ENCODE data around the gene METRN.

METRN gene

DNA sequence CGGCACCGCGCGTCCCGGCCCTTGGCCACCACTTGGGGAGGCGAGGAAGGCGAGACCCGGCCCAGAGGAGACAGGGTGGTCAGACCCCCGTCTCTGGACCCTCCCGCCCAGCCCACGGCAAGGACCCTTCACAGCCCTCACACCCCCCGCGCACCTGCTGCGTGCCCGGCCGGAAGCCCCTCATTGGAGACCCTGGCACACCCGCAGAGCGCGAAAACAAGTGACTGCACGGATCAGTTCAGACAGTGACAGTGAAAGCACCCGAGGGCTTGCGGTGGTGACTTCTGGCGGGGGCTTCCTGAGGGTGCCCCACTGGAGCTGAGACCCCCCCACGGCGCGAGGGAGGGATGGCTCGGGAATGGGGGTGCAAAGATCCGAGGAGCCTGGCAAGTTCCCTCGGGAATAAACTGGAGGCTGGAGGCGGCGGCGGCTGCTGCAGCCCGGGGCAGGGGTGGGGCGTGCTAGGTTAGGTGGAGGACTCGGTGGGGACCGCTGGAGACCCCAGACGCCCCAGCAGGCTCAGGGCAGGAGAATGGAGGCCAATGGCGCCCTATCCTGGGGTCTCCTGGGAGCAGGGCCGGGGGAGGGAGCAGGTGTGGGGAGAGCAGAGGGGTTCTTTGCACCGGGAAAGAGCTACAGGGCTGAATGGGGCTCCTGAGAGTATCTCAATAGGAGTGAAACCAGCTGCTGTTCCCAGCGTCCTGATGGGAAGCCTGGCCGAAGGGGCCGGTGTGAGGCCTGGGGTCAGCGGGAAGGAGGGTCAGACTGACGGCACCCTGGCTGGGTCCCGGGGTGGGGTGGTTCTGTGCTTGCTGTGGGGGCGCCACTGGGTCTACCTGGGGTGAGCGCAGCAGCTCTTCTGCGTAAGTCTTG lies 8.5 kb upstream of the METRN start:
- no peak for DNase-seq
- in situ Hi-C loops (cut with MboI; ENCODE audit: low pct_unique_long_range_greater_than_20kb, low sequenced_read_pairs), result no loop called here

DNA sequence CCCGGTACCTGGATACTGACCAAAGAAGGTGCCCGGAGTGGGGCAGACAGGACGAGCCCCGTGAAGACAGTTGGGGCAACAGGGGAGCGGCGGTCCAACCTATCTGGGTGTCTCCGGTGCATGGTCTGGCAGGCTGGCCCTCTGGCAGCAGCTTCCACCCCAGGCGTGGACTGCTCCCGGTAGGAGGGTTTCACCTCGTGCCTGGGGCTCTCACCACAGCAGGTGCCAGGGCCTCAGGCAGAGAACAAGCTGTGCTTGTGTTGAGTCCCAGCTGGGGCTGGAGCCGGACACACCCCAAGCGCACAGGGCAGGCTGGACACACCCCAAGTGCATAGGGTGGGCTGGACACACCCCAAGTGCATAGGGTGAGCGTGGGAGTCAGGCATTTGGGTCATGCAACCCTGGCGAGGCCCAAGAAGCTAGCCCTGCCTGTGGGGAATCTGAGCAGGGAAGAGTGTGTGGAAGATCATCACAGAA lies 7.8 kb upstream of the METRN start:
- in situ Hi-C loops (cut with MboI; ENCODE audit: low pct_unique_long_range_greater_than_20kb, low sequenced_read_pairs), result no loop called here
- DNase-seq, result no peak

DNA sequence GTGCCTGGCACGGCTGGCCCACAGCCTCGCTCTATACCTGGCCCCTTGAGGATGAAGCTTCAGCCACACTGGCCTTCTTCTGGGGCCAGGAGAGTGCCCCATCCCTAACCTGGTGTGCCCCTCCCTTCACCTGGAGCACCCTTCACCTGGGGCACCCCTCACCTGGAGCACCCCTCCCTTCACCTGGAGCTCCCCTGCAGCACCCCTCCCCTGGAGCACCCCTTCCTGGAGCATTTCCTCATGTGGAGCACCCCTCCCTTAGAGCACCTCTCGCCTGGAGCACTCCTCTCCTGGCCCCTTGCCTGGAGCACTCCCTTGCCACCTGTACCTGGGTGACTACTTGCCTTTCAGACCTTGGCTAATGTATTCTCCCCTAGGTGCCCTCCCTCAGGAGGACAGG lies 6.9 kb upstream of the METRN start:
- DNase-seq, result no peak
- in situ Hi-C loops (cut with MboI; ENCODE audit: low pct_unique_long_range_greater_than_20kb, low sequenced_read_pairs), result no loop called here

DNA sequence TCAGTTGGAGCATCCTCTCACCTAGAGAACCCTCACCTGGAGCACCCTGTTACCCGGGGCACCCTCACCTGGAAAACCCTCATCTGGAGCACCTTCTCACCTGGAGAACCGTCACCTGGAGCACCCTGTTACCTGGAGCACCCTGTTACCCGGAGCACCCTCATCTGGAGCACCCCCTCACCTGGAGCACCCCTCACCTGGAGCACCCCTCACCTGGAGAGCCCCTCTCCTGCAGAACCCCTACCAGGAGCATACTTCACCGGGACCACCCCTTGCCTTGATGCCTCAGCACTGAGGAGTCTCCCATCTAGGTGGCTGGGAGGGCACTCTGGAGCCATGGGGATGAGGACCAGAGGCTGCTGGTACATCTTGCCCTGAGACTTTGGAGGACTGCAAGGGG lies 6.0 kb upstream of the METRN start:
- in situ Hi-C loops (cut with MboI; ENCODE audit: low pct_unique_long_range_greater_than_20kb, low sequenced_read_pairs), result no loop called here
- no peak for DNase-seq

DNA sequence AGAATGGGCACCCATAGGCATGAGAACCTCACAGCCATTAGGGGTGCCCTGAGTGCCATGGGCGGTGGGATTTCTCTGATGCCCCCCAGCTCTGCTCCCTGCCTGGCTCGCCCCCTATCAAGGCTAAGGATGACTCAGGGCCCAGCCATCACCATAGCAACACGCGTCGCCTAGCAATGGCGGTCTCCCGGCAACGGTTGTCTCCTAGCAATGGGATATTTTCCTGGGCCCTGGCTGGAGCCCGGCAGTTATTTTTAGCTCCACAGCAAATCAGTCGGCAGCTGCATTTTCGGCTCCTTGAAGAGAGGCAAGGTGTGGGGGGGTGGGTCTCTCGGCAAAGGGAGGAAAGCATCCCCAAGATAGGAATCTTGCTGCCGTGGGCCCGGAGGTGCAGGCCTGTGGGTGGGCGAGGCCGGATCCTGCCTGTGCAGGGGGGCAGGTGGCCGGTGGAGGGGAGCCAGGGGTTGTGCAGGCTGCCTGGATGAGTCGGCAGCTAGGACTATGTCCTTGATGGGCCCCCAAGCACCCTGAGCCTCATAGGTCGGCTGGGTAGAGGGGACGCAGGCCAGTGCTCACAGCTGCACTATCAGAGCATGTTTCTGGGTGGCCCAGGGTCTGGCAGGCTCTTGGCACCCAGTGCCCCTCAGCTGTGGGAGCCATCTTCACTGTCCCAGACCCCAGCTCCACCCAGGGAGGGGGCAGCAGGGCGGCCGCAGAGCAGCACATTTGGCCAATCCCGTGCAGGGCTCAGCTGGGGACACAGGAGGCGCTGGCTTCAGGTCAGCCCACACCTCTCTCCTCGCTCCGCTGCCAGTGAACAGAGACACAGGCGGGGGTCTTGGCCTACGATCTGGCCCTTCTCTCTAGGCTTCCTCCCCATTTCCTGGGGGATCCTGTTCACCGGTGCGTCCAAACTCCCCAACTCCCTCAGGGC lies 5.1 kb upstream of the METRN start:
- peak; percentile 65 for DNase-seq
- in situ Hi-C loops (cut with MboI; ENCODE audit: low pct_unique_long_range_greater_than_20kb, low sequenced_read_pairs), result loop anchor here (10.0 kb wide), 1 partner anchor 75 kb away; the partner anchor contains the start of genes CHTF18 and RPUSD1

DNA sequence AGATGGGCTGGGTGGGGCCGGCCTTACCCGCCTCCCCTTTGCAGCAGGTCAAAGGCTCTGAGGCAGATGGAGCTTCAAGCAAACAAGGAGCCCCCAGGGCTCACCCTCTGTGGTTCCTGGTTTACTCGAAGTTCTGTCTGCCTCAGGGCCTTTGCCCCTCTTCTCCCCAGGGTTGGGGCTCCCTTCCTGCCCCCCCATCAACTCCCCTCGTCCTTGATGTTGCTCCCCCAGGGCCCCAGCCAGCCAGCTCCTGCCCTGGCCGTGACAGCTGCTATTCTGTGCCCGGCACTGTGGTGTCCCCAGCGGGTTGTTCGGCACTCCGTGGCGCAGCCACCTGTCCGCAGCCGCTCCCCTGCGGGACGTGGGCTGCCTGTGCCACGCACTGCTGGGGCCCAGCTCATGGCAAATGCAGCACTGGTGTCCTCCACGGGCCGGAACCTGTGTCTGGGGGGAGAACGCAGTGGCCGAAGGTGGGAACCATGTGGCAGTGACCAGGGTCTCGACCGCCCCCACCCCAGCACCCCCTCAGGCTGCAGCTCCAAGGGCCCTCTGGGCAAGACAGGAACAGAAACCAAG lies 4.3 kb upstream of the METRN start:
- no peak for DNase-seq
- in situ Hi-C loops (cut with MboI; ENCODE audit: low pct_unique_long_range_greater_than_20kb, low sequenced_read_pairs), result loop anchor here (10.0 kb wide), 1 partner anchor 74 kb away; the partner anchor contains the start of genes CHTF18 and RPUSD1

DNA sequence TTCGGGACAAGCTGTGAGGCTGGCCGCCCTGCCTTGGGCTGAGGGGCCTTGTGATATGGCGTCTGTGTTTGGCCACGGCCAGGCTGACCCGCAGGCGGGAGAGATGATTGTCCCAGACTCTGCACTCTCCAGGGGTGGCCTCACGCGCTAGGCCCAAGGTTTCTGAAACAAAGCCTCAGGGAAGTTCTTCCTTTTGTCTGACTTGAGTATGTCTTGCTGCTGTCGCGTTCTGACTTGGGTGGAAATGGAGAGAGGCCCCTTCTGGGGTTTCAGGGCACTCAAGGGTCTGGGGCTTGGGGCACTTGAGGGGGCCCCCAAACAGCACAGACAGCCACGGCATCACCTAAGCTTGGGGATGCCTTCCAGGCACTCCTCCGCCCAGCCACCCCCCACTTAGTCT lies 3.8 kb upstream of the METRN start:
- in situ Hi-C loops (cut with MboI; ENCODE audit: low pct_unique_long_range_greater_than_20kb, low sequenced_read_pairs), result loop anchor here (10.0 kb wide), 1 partner anchor 74 kb away; the partner anchor contains the start of genes CHTF18 and RPUSD1
- DNase-seq, result no peak

DNA sequence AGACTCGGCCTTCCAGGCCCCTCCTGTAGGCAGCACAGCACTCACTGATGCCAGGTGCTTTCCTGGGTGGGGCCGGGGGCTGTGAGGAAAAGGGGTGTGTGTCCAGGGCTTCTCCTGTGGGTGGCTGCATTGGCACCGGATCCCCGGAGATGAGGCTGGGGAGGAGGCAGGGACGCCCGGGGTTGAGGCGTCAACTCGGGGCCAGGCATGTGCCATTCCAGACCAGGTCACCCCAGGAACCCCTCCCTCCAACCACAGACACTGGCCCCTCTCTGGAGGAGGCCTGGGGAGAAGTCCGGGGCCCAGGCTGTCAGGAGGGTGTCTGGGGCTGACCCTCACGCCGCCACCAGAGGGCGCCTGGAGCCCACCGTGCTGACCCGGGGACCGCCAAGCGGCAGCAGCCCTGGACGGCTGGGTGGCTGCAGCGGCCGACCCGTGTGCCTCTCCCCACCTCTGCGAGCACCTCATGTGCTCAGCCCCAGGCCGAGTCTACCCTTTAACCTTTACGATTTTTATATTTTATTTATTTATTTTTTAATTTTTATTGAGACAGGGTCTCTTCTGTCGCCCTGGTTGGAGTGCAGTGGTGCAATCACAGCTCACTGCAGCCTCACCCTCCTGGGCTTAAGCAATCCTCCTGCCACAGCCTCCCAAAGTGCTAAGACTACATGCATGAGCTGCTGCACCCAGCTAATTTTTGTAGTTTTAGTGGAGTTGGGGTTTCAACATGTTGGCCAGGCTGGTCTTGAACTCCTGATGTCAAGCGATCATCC lies 3.2 kb upstream of the METRN start:
- in situ Hi-C loops (cut with MboI; ENCODE audit: low pct_unique_long_range_greater_than_20kb, low sequenced_read_pairs), result loop anchor here (10.0 kb wide), 1 partner anchor 73 kb away; the partner anchor contains the start of genes CHTF18 and RPUSD1

DNA sequence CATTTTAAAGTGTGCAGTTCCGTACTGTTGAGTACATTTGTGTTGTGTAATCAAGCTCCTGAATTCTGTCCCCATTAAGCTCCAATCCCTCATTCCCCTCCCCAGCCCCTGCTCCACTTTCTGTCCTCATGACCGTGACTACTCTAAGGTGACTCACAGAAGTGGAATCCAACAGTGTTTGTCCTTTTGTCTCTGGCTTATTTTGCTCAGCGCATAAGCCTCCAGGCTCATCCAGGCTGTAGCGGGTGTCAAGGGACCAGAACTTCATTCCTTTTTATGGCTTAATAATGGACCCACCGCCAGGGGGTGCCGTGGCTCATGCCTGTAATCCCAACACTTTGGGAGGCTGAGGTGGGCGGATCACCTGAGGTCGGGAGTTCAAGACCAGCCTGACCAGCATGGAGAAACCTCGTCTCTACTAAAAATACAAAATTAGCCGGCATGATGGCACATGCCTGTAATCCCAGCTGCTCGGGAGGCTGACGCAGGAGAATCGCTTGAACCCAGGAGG lies 2.1 kb upstream of the METRN start:
- DNase-seq, result peak; percentile 80
- in situ Hi-C loops (cut with MboI; ENCODE audit: low pct_unique_long_range_greater_than_20kb, low sequenced_read_pairs), result loop anchor here (10.0 kb wide), 1 partner anchor 72 kb away; the partner anchor contains the start of genes CHTF18 and RPUSD1

More for the DNA sequence above, 3.2 kb upstream of the METRN start:
- peak; percentile 79 for DNase-seq

DNA sequence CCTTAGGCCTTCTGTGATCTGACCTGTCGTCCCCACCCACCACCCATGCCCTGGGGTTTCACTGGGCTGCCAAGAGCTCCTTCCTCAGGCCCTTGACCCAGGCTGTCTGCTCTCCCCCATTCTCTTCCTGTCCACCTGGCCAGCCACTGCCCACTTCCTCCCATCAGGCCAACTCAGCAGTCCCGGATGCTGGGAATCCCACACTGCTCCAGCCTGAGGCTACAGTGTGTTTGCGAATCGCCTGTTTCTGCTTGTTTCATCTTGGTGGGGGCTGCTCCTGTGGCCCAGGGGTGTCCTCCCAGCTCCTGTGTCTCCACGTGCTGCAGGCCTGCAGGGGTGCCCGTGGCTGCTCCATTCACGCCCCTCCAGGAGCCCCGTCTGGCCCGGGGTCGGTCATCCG lies 839 bp upstream of the METRN start:
- DNase-seq, result no peak
- in situ Hi-C loops (cut with MboI; ENCODE audit: low pct_unique_long_range_greater_than_20kb, low sequenced_read_pairs), result loop anchor here (10.0 kb wide), 1 partner anchor 71 kb away; the partner anchor contains the start of genes CHTF18 and RPUSD1

DNA sequence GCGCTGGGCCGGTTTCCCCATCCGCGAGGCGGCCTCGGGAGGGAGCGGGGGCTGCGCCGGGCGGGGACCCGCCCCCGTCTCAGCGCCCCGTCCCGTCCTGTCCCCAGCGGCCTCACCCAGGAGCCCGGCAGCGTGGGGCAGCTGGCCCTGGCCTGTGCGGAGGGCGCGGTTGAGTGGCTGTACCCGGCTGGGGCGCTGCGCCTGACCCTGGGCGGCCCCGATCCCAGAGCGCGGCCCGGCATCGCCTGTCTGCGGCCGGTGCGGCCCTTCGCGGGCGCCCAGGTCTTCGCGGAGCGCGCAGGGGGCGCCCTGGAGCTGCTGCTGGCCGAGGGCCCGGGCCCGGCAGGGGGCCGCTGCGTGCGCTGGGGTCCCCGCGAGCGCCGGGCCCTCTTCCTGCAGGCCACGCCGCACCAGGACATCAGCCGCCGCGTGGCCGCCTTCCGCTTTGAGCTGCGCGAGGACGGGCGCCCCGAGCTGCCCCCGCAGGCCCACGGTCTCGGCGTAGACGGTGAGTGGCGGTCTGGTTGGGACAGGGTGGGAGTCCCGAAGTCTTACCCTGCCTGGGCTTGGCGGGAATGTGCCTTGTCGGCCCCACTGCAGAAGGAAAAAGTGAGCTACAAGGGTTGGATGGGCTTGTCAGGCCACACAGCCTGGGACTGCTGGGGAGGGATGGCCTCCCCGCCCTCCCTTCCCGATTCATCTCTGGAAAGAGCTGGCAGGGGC lies 720 bp downstream of the METRN start:
- DNase-seq, result peak; percentile 52
- in situ Hi-C loops (cut with MboI; ENCODE audit: low pct_unique_long_range_greater_than_20kb, low sequenced_read_pairs), result loop anchor here (10.0 kb wide), 1 partner anchor 69 kb away; the partner anchor contains the start of genes CHTF18 and RPUSD1

DNA sequence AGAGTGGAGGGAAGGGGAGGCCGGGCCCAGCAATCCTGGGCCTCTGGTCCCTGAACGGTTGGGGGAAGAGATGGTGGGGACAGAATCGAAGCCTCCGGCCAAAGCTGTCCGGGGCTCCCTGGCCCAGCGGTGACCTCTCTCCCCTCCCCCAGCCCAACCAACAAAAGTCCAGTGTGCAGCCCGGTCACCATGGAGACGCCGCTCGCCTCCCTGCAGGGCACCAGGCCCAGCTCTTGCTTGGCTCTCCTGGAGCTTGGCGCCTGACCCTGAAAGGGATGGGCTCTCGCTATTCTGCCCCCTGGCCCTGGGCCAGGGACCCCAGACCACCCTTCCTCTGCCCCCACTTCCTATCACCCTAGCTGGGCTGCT lies 1.3 kb downstream of the METRN start:
- in situ Hi-C loops (cut with MboI; ENCODE audit: low pct_unique_long_range_greater_than_20kb, low sequenced_read_pairs), result loop anchor here (10.0 kb wide), 1 partner anchor 69 kb away; the partner anchor contains the start of genes CHTF18 and RPUSD1
- DNase-seq, result no peak

DNA sequence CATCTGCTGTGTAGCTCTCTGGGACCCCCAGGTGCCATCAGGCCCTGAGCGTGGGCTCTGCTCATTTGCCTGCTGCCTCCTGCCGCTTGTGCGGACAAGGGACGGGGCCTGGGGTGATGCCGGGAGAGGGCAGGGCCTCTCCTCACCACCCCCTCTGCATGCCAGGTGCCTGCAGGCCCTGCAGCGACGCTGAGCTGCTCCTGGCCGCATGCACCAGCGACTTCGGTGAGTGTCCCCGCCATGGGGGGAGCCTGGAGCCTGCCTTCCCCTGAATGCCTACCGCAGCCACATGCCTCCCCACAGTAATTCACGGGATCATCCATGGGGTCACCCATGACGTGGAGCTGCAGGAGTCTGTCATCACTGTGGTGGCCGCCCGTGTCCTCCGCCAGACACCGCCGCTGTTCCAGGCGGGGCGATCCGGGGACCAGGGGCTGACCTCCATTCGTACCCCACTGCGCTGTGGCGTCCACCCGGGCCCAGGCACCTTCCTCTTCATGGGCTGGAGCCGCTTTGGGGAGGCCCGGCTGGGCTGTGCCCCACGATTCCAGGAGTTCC lies 1.9 kb downstream of the METRN start:
- in situ Hi-C loops (cut with MboI; ENCODE audit: low pct_unique_long_range_greater_than_20kb, low sequenced_read_pairs), result loop anchor here (10.0 kb wide), 1 partner anchor 68 kb away; the partner anchor contains the start of genes CHTF18 and RPUSD1
- no peak for DNase-seq

DNA sequence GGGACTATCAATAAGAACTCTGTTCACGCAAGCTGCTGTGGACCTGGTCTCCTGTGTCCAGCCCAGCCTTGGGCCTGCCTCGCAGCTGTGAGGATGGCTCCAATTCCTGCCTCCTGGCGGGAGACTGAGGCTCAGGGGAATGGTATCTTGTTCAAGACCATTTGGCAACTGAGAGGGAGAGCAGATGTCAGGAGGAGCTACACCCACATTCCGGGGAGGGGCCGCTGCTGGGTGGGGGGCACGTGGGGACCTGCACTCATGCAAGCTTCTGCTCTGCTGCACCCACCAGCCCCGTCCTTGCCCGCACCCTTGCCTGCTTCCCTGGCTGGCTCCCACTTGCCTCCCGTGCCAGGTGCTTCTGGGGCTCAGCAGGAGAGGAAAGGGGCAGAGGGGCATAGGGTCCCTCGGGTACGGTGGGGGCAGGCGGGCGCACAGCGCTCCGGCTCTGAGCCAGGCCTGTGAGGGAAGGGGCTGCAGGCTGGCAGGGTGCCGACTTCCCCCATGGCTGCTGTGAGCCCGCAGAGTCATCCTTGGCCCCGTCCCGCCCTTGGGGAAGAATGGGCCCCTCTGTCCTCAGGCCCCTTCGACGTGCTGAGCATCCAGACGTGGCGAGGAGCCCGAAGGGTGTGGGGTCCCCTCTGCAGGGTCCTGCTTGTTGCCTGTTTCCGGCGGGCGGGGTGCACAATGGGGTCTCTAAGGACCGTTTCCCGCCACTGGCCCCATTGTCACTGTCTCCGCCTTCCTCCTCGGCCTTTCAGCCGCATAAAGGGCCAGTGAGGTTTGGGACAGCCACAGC lies 2.7 kb downstream of the METRN start:
- in situ Hi-C loops (cut with MboI; ENCODE audit: low pct_unique_long_range_greater_than_20kb, low sequenced_read_pairs), result loop anchor here (10.0 kb wide), 1 partner anchor 67 kb away; the partner anchor contains the start of genes CHTF18 and RPUSD1
- DNase-seq, result no peak

DNA sequence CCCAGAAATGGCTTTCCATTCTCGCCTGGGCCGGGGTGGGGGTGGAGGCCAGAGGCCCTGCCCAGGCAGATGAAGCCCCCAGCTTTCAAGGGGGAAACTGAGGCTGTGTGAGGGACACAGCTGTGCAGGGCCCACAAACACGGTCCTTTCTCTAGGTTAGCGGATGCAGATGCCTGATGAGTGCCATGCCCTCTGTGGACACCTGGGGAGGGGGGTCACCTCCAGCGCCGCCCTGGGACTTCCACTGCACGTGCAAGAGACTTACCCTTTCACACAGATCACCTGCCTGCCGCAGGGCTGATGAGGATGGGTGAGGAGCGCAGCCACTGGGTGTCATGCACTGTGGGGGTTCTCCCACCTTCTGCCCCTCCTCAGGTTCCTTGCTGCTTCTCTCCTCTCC lies 3.5 kb downstream of the METRN start:
- in situ Hi-C loops (cut with MboI; ENCODE audit: low pct_unique_long_range_greater_than_20kb, low sequenced_read_pairs), result loop anchor here (10.0 kb wide), 1 partner anchor 66 kb away; the partner anchor contains the start of genes CHTF18 and RPUSD1
- DNase-seq, result no peak

DNA sequence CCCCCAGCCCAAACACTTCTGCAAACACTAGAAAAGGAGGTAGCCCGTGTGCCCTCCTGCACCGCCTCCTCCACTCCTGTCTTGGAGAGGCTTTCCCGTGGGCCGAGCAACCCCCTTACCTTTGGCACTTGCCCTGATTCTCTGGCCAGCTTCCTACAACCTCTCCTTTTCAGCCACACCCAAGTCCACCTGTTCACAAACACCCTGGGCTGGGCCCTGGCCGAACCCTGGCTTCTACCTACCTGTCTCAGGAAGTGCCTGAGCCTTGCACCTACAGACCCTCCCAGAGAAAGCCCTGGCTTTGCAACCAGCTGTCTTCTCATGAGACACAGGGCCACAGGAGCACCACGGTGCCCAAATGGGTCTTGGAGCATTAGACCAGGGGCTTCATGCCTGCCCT lies 4.0 kb downstream of the METRN start:
- in situ Hi-C loops (cut with MboI; ENCODE audit: low pct_unique_long_range_greater_than_20kb, low sequenced_read_pairs), result loop anchor here (10.0 kb wide), 1 partner anchor 66 kb away; the partner anchor contains the start of genes CHTF18 and RPUSD1
- DNase-seq, result no peak
